ENCODE data around the gene SETBP1.

The SETBP1 gene

DNA sequence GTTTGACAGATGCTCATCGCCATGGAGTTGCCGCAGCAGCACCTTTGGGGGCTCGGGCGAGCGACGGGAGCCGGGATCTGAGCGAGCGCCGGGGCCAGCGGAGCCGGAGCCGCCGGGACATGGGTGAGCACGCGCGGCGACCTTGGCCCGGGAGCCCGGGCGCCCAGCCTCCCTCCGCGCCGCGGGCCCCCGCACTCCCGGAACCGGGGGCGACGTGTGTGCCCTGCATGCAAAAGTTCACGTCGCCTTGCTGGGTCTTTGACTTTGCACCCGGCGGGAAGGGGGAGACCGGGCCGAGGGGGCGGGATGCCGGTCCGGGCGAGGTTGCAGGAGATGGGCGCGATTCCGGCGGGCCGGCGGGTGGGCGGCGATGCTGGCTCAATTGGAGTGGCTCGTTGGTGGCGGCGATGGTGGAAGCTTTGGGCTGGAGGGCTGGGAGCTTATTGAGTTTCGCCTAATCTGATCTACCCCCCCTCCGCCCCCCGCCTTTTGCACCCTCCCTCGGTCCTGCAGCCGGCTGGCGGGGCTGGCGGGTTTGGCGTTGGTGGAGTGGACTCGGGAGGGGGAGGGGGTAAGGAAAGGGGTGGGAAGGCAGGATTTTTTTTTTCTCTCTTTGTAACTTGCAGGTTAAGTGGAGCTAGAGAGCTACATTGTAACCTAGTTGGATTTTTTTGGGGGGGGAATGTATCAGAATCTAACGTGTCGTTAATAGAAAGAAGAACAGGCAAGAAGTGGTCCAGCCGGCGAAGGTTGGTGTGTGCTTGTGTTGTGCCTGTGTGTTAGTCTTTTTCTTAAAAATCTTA, at the start of gene SETBP1:
Gene SETBP1, plus strand, starts transcription at position 616 of the 803 bp plus-strand sequence. CDS start 20,459 bp downstream, outside the sequence.
- H3K4me3 ChIP-seq (ENCODE audit: low read depth, low read length) = peak within 1 kb of the TSS; percentile 75
- peaks cover 20% of the 10 kb centered on the region for H3K4me1 ChIP-seq (ENCODE audit: control insufficient read depth, insufficient read depth, low read length, unreplicated experiment)
- no peaks in the 10 kb centered on the region for H3K36me3 ChIP-seq (ENCODE audit: insufficient read depth, low read length)
- no peaks in the 10 kb centered on the region for H3K27me3 ChIP-seq (ENCODE audit: insufficient read depth, low read length)
- H3K27ac ChIP-seq (ENCODE audit: low read depth, low read length) = no peak within 1 kb of the TSS
- H2AFZ ChIP-seq (ENCODE audit: low read length, unreplicated experiment) = peak within 1 kb of the TSS; percentile 77
- H3K79me2 ChIP-seq (ENCODE audit: control insufficient read depth, insufficient read depth, low read length, unreplicated experiment) = no peaks in the 10 kb centered on the region

- Histone ChIP-seq H3K4me1 (ENCODE audit: control insufficient read depth, insufficient read depth, low read length, unreplicated experiment) (peaks cover 8% of the 10 kb centered on the region), H3K36me3 (ENCODE audit: insufficient read depth, low read length) (no peaks in the 10 kb centered on the region), H3K27ac (ENCODE audit: low read depth, low read length) (no peak overlapping the region), H3K27me3 (ENCODE audit: insufficient read depth, low read length) (no peaks in the 10 kb centered on the region), H3K79me2 (ENCODE audit: control insufficient read depth, insufficient read depth, low read length, unreplicated experiment) (no peaks in the 10 kb centered on the region), H3K4me3 (ENCODE audit: low read depth, low read length) (no peak overlapping the region), H2AFZ (ENCODE audit: low read length, unreplicated experiment) (no peak overlapping the region)
Measured at GRCh38 chr18:44632469-44633145, 48.1 kb upstream of the SETBP1 start.

- Histone ChIP-seq H3K27me3 (ENCODE audit: insufficient read depth, low read length) (no peaks in the 10 kb centered on the region), H3K27ac (ENCODE audit: low read depth, low read length) (no peak overlapping the region), H3K4me1 (ENCODE audit: control insufficient read depth, insufficient read depth, low read length, unreplicated experiment) (peaks cover 7% of the 10 kb centered on the region), H3K4me3 (ENCODE audit: low read depth, low read length) (no peak overlapping the region), H3K36me3 (ENCODE audit: insufficient read depth, low read length) (no peaks in the 10 kb centered on the region), H2AFZ (ENCODE audit: low read length, unreplicated experiment) (no peak overlapping the region), H3K79me2 (ENCODE audit: control insufficient read depth, insufficient read depth, low read length, unreplicated experiment) (no peaks in the 10 kb centered on the region)
Measured at GRCh38 chr18:44635546-44635945, 45.1 kb upstream of the SETBP1 start.

DNA sequence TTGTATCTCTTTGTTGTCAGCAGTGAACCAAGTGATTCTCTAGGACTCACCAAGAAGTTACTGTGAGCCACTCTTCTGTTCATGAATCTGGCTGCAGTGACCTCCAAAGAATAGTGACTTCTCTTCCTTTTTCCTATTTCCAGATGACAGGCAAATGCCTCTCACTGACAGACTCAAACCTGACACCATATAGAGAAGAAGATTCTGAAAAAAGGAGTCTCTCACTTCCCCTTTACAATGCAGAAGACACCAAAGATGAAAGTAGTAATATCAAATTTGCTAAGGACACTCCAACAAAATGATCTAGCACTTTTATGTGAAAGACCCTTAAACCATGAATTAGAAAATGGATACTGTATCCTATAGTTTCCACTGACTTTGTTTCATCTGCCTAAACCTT, 44.4 kb upstream of the SETBP1 start:
- no peak overlapping the region for H2AFZ ChIP-seq (ENCODE audit: low read length, unreplicated experiment)
- no peak overlapping the region for H3K4me3 ChIP-seq (ENCODE audit: low read depth, low read length)
- no peaks in the 10 kb centered on the region for H3K79me2 ChIP-seq (ENCODE audit: control insufficient read depth, insufficient read depth, low read length, unreplicated experiment)
- peaks cover 7% of the 10 kb centered on the region for H3K4me1 ChIP-seq (ENCODE audit: control insufficient read depth, insufficient read depth, low read length, unreplicated experiment)
- no peaks in the 10 kb centered on the region for H3K27me3 ChIP-seq (ENCODE audit: insufficient read depth, low read length)
- H3K36me3 ChIP-seq (ENCODE audit: insufficient read depth, low read length) = no peaks in the 10 kb centered on the region
- H3K27ac ChIP-seq (ENCODE audit: low read depth, low read length) = no peak overlapping the region

- H3K79me2 ChIP-seq (ENCODE audit: control insufficient read depth, insufficient read depth, low read length, unreplicated experiment) = no peaks in the 10 kb centered on the region
- no peaks in the 10 kb centered on the region for H3K27me3 ChIP-seq (ENCODE audit: insufficient read depth, low read length)
- peaks cover 7% of the 10 kb centered on the region for H3K4me1 ChIP-seq (ENCODE audit: control insufficient read depth, insufficient read depth, low read length, unreplicated experiment)
- H2AFZ ChIP-seq (ENCODE audit: low read length, unreplicated experiment) = peak overlapping the region; percentile 30
- H3K36me3 ChIP-seq (ENCODE audit: insufficient read depth, low read length) = no peaks in the 10 kb centered on the region
- H3K27ac ChIP-seq (ENCODE audit: low read depth, low read length) = no peak overlapping the region
- no peak overlapping the region for H3K4me3 ChIP-seq (ENCODE audit: low read depth, low read length)
Measured at GRCh38 chr18:44637210-44638033, 43.3 kb upstream of the SETBP1 start.

- H3K36me3 ChIP-seq (ENCODE audit: insufficient read depth, low read length) = no peaks in the 10 kb centered on the region
- H3K27me3 ChIP-seq (ENCODE audit: insufficient read depth, low read length) = no peaks in the 10 kb centered on the region
- no peaks in the 10 kb centered on the region for H3K79me2 ChIP-seq (ENCODE audit: control insufficient read depth, insufficient read depth, low read length, unreplicated experiment)
- H3K27ac ChIP-seq (ENCODE audit: low read depth, low read length) = no peak overlapping the region
- no peak overlapping the region for H3K4me3 ChIP-seq (ENCODE audit: low read depth, low read length)
- peaks cover 7% of the 10 kb centered on the region for H3K4me1 ChIP-seq (ENCODE audit: control insufficient read depth, insufficient read depth, low read length, unreplicated experiment)
- no peak overlapping the region for H2AFZ ChIP-seq (ENCODE audit: low read length, unreplicated experiment)
Measured at GRCh38 chr18:44638034-44638540, 42.6 kb upstream of the SETBP1 start.

DNA sequence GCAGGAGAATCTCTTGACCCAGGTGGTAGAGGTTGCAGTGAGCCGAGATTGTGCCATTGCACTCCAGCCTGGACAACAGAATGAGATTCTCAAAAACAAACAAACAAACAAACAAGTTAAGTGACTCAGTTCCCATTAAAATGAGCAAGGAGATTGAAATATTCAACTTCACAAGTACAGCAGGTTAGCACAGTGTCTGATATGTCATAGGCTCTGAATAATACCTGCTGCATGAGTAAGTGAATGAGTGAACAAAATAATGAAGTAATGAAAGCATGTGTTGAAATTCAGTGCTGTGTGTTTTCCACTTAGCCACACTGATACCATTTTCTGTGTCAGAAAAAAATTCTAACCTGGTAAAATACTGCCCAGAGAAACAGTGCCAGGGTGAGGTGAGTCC, 41.9 kb upstream of the SETBP1 start:
- no peaks in the 10 kb centered on the region for H3K27me3 ChIP-seq (ENCODE audit: insufficient read depth, low read length)
- H2AFZ ChIP-seq (ENCODE audit: low read length, unreplicated experiment) = no peak overlapping the region
- H3K4me1 ChIP-seq (ENCODE audit: control insufficient read depth, insufficient read depth, low read length, unreplicated experiment) = peaks cover 7% of the 10 kb centered on the region
- no peak overlapping the region for H3K4me3 ChIP-seq (ENCODE audit: low read depth, low read length)
- H3K27ac ChIP-seq (ENCODE audit: low read depth, low read length) = no peak overlapping the region
- H3K79me2 ChIP-seq (ENCODE audit: control insufficient read depth, insufficient read depth, low read length, unreplicated experiment) = no peaks in the 10 kb centered on the region
- H3K36me3 ChIP-seq (ENCODE audit: insufficient read depth, low read length) = no peaks in the 10 kb centered on the region

DNA sequence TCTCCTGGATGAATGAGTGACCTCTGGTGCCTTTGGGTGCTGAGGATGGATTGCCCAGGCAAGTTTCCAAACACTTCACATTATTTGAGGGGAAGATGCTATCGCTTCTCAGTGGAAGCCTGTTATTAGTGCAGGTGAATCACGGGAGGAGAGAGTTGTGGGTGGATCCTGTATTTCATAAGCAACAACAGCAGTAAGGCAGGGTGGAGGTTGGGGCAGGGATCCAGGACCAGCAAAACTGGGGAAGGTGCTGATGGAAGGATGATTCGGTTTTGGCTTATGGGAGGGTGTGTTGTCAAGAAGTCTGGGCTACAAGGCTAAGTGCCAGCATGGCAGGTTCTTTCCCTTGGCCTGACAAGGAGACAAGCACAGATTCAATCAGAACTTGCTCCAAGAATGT, 37.7 kb upstream of the SETBP1 start:
- H3K27ac ChIP-seq (ENCODE audit: low read depth, low read length) = no peak overlapping the region
- H3K36me3 ChIP-seq (ENCODE audit: insufficient read depth, low read length) = no peaks in the 10 kb centered on the region
- no peak overlapping the region for H3K4me3 ChIP-seq (ENCODE audit: low read depth, low read length)
- H3K4me1 ChIP-seq (ENCODE audit: control insufficient read depth, insufficient read depth, low read length, unreplicated experiment) = peaks cover under 1% of the 10 kb centered on the region
- no peak overlapping the region for H2AFZ ChIP-seq (ENCODE audit: low read length, unreplicated experiment)
- H3K79me2 ChIP-seq (ENCODE audit: control insufficient read depth, insufficient read depth, low read length, unreplicated experiment) = no peaks in the 10 kb centered on the region
- H3K27me3 ChIP-seq (ENCODE audit: insufficient read depth, low read length) = no peaks in the 10 kb centered on the region

DNA sequence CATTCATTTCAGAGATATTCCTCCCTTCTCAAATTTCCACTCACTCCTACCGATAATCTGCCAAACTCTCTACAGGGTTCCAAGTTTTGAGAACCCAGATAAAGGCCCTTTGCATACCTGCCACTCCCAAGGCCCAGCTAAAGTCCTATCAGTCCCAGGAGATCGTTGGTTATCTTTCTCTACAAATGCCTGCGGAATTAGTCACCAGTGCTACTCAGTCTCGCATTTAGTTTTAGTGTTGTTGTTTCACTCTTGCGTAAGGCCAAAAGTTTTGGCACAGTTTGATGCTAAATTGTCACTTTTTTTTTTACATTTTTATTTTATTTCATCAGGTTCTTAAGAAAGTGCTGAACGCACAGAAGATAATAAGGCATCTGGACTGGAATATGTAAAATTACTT, 29.2 kb upstream of the SETBP1 start:
- Histone ChIP-seq H3K27me3 (ENCODE audit: insufficient read depth, low read length) (no peaks in the 10 kb centered on the region), H3K4me1 (ENCODE audit: control insufficient read depth, insufficient read depth, low read length, unreplicated experiment) (peaks cover 45% of the 10 kb centered on the region), H3K27ac (ENCODE audit: low read depth, low read length) (peak overlapping the region; percentile 51), H2AFZ (ENCODE audit: low read length, unreplicated experiment) (no peak overlapping the region), H3K36me3 (ENCODE audit: insufficient read depth, low read length) (no peaks in the 10 kb centered on the region), H3K4me3 (ENCODE audit: low read depth, low read length) (peak overlapping the region; percentile 17; the same call in 1 of the 2 replicates), H3K79me2 (ENCODE audit: control insufficient read depth, insufficient read depth, low read length, unreplicated experiment) (no peaks in the 10 kb centered on the region)

GRCh38 chr18:44651918-44652572, 28.6 kb upstream of the SETBP1 start:
- Histone ChIP-seq H3K79me2 (ENCODE audit: control insufficient read depth, insufficient read depth, low read length, unreplicated experiment) (no peaks in the 10 kb centered on the region), H3K4me3 (ENCODE audit: low read depth, low read length) (0 out of 2 replicates have a peak overlapping the region, but pooled peaks have one; percentile 17), H3K27ac (ENCODE audit: low read depth, low read length) (peak overlapping the region; percentile 51), H2AFZ (ENCODE audit: low read length, unreplicated experiment) (no peak overlapping the region), H3K4me1 (ENCODE audit: control insufficient read depth, insufficient read depth, low read length, unreplicated experiment) (peaks cover 45% of the 10 kb centered on the region), H3K27me3 (ENCODE audit: insufficient read depth, low read length) (no peaks in the 10 kb centered on the region), H3K36me3 (ENCODE audit: insufficient read depth, low read length) (no peaks in the 10 kb centered on the region)

All from ACC112 (cell line).